Lung (tissue), 12 donors: ENCODE measurements around the gene IGFALS. TPM values are rescaled to one million over a fixed set of nuclear protein-coding genes. Genes with fewer than 3 reads are reported as not detected.

Experiments used
- ATAC-seq: fragments of 200-7000 bp; cut with Tn5 transposase; one replicate; pipeline ENCODE4 v1.9.1; 2020; ENCODE audit warnings: moderate number of reproducible peaks; ENCODE audit not compliant: insufficient read depth, low FRiP score
- DNase-seq, 3 donors: peaks; one replicate each; pipeline ENCODE4 v3.0.0-alpha.2; 2013 to 2017
- H3K27ac ChIP-seq, 2 donors: one replicate each; pipeline ENCODE4 v1.5.1; 2013; ENCODE audit warnings: mild to moderate bottlenecking in 2 of 2, moderate library complexity in 2 of 2, control low read depth in 1 of 2, inconsistent platforms in 1 of 2, low read depth in 1 of 2, low read length in 1 of 2
- H3K27me3 ChIP-seq, 3 donors: one replicate each; pipeline ENCODE4 v1.5.1; 2013; ENCODE audit warnings: low read length in 2 of 3; ENCODE audit not compliant: control insufficient read depth in 3 of 3, insufficient read depth in 3 of 3
- H3K36me3 ChIP-seq, 4 donors: one replicate each; pipeline ENCODE4 v1.5.1; 2013; ENCODE audit warnings: low read length in 4 of 4, mild to moderate bottlenecking in 1 of 4, moderate library complexity in 1 of 4; ENCODE audit not compliant: control insufficient read depth in 4 of 4, insufficient read depth in 4 of 4
- H3K4me1 ChIP-seq, 5 donors: one replicate each; pipeline ENCODE4 v1.5.1; 2013; ENCODE audit warnings: low read length in 5 of 5, mild to moderate bottlenecking in 2 of 5, moderate library complexity in 1 of 5; ENCODE audit not compliant: control insufficient read depth in 5 of 5, insufficient read depth in 5 of 5
- H3K4me3 ChIP-seq: one replicate; pipeline ENCODE4 v1.5.1; 2013; ENCODE audit warnings: mild to moderate bottlenecking, control low read depth, moderate library complexity
- H3K9ac ChIP-seq, 2 donors: one replicate each; pipeline ENCODE4 v1.5.1; 2013; ENCODE audit warnings: low read length in 2 of 2, control low read depth in 1 of 2; ENCODE audit not compliant: insufficient read depth in 1 of 2
- H3K9me3 ChIP-seq, 4 donors: one replicate each; pipeline ENCODE4 v1.5.1; 2013; ENCODE audit warnings: low read length in 3 of 4, mild to moderate bottlenecking in 1 of 4, moderate library complexity in 1 of 4; ENCODE audit not compliant: control insufficient read depth in 4 of 4, insufficient read depth in 3 of 4
- CTCF ChIP-seq: IDR thresholded peaks from 2 replicates; pipeline ENCODE4 v1.5.1; 2012; ENCODE audit warnings: mild to moderate bottlenecking; ENCODE audit errors: control extremely low read depth, extremely low read depth
- WGBS, 2 donors: extraction: QIAGEN DNeasy Blood & Tissue Kit; methylation state at CpG; one replicate each; pipeline ENCODE4 v1.1.7; 2013; 5-methylcytosine and 5-hydroxymethylcytosine counted together
- polyA plus RNA-seq, 2 donors: library from polyadenylated mRNA; stranded (reverse); fragments of 200-250 nt; gene quantifications; one replicate each; pipeline ENCODE4 v1.2.1, GENCODE V29; 2013
- total RNA-seq, 2 donors: library from RNA; depleted of rRNA in 1 of 2; stranded (reverse); fragments of >200 nt in 1 of 2; gene quantifications; one replicate each; pipeline ENCODE4 v1.2.1, GENCODE V29; 2014 to 2021
- donor health status: control.
- donor health status: control.
- donor health status: Bipolar disorder and iron deficiency.
- donor health status: healthy.
- donor health status: DM: yes; HTN: yes; CAD: no.

IGFALS gene
- total and polyA plus RNA-seq, 4 donors = 1.2 to 4.4 (median 1.5) TPM

GRCh38 chr16:1749152-1750117, 44.1 kb downstream of the IGFALS start:
- H3K36me3 ChIP-seq = peaks cover 8 to 64% (median 25%) of the 10 kb centered on the region in 4 donors
- H3K4me3 ChIP-seq = no peak overlapping the region
- H3K27ac ChIP-seq = no peak overlapping the region
- no peak for ATAC-seq
- no peaks in the 10 kb centered on the region for H3K27me3 ChIP-seq
- DNase-seq = no peak
- no peaks in the 10 kb centered on the region for H3K9me3 ChIP-seq
- no peaks in the 10 kb centered on the region for H3K4me1 ChIP-seq
- WGBS, 2 donors = 96% methylated on average over 29 of the region's 29 CpGs
- no peak overlapping the region for H3K9ac ChIP-seq
- TF ChIP-seq CTCF = no peak

GRCh38 chr16:1747934-1748333, 45.6 kb downstream of the IGFALS start:
- 88 to 93% methylated on average over 11 of the region's 11 CpGs for WGBS, 2 donors
- H3K4me1 ChIP-seq = no peaks in the 10 kb centered on the region
- no peak overlapping the region for H3K4me3 ChIP-seq
- no peaks in the 10 kb centered on the region for H3K27me3 ChIP-seq
- ATAC-seq (no peak), DNase-seq (no peak)
- H3K36me3 ChIP-seq = peaks cover 11 to 73% (median 26%) of the 10 kb centered on the region in 4 donors
- H3K27ac ChIP-seq = no peak overlapping the region
- no peaks in the 10 kb centered on the region for H3K9me3 ChIP-seq
- no peak overlapping the region for H3K9ac ChIP-seq
- TF ChIP-seq CTCF = no peak

- H3K36me3 ChIP-seq = peaks cover 7 to 71% (median 21%) of the 10 kb centered on the region in 4 donors
Observed at GRCh38 chr16:1746693-1747195, 46.8 kb downstream of the IGFALS start.

More at GRCh38 chr16:1746693-1747195, 46.8 kb downstream of the IGFALS start:
- no peak for DNase-seq
- no peak overlapping the region for H3K27ac ChIP-seq
- 96 to 97% methylated on average over 31 of the region's 31 CpGs for WGBS, 2 donors
- no peak overlapping the region for H3K9ac ChIP-seq
- no peak overlapping the region for H3K4me3 ChIP-seq
- no peaks in the 10 kb centered on the region for H3K9me3 ChIP-seq
- no peaks in the 10 kb centered on the region for H3K27me3 ChIP-seq
- H3K4me1 ChIP-seq = no peaks in the 10 kb centered on the region
- TF ChIP-seq CTCF = no peak
- no peak for ATAC-seq
